GM12892 (cell line): ENCODE measurements around the gene ZNF619.

ENCODE experiments used
- POLR2AphosphoS5 ChIP-seq: IDR thresholded peaks from 2 replicates; pipeline ENCODE4 v1.6.1; 2011; ENCODE audit warnings: low read depth, low read length, control low read depth
- TAF1 ChIP-seq: IDR thresholded peaks from 2 replicates; pipeline ENCODE4 v1.6.1; 2011; ENCODE audit warnings: low read depth, mild to moderate bottlenecking, control low read depth, low read length, borderline replicate concordance

DNA sequence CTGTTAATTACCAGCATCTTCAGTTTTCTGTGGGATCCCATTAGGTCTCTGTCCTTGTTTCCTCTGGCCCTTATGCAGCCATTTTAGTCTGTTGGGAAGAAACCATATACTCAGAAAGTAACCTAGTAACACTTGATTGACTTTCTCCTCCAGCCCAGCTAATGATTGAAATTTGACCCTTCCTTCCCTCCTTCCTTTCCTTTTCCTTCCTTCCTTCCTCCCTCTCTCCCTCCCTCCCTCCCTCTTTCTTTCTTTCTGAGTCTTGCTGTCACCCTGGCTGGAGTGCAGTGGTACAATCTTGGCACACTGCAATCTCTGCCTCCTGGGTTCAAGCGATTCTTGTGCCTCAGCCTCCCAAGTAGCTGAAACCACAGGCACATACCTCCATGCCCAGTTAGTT is 23.0 kb downstream of the ZNF619 start:
- no peak for TF ChIP-seq POLR2AphosphoS5
- TF ChIP-seq TAF1: no peak
